ENCODE measurements around the gene DYNLL2. TPM values are rescaled to one million over a fixed set of nuclear protein-coding genes. Genes with fewer than 3 reads are reported as not detected.
"Not testable (repeated sequence)": the region's sequence is repeated elsewhere in the genome, so short reads cannot be mapped to it uniquely, and the experiment has no call there.

DYNLL2 gene
- total RNA-seq, 2 donors from 2014 or later = 50.5 to 51.0 TPM

DNA sequence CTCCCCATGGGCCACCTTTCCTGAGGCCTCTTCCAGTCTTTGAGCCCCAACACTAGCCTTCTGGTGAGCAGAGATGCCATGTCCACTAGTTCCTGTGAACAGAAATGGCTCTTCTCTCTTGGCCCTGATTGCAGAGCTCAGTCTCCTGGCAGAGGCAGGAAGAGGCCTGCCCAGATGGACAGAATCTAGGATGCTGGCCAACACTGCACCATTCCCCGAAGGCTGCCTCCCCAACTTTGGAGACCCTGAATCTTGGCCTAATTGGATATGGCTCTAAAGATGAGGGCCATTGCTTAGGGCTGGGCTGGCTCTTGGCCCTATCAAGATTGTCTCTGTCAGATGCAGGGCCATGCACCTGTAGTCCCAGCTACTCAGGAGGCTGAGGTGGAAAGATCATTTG lies 18.0 kb upstream of the DYNLL2 start:
- intact Hi-C loops (cut with DNase I) = no loop called here
- DNase-seq = no peak
- ATAC-seq = no peak

- DNase-seq (no peak), ATAC-seq (no peak)
- intact Hi-C loops (cut with DNase I) = no loop called here
Observed at GRCh38 chr17:58066401-58066800, 16.8 kb upstream of the DYNLL2 start.

GRCh38 chr17:58072862-58073261 lies 10.4 kb upstream of the DYNLL2 start:
- ATAC-seq = no peak
- intact Hi-C loops (cut with DNase I) = no loop called here
- DNase-seq = no peak

GRCh38 chr17:58073266-58073665 lies 10.0 kb upstream of the DYNLL2 start:
- ATAC-seq; intact Hi-C loops (cut with DNase I); DNase-seq: not testable (repeated sequence)

DNA sequence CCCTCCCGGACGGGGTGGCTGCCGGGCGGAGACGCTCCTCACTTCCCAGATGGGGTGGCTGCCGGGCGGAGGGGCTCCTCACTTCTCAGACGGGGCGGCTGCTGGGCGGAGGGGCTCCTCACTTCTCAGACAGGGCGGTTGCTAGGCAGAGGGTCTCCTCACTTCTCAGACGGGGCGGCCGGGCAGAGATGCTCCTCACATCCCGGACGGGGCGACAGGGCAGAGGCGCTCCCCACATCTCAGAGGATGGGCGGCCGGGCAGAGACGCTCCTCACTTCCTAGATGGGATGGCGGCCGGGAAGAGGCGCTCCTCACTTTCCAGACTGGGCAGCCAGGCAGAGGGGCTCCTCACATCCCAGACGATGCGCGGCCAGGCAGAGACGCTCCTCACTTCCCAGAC lies 8.8 kb upstream of the DYNLL2 start:
- intact Hi-C loops (cut with DNase I); DNase-seq; ATAC-seq: not testable (repeated sequence)

DNA sequence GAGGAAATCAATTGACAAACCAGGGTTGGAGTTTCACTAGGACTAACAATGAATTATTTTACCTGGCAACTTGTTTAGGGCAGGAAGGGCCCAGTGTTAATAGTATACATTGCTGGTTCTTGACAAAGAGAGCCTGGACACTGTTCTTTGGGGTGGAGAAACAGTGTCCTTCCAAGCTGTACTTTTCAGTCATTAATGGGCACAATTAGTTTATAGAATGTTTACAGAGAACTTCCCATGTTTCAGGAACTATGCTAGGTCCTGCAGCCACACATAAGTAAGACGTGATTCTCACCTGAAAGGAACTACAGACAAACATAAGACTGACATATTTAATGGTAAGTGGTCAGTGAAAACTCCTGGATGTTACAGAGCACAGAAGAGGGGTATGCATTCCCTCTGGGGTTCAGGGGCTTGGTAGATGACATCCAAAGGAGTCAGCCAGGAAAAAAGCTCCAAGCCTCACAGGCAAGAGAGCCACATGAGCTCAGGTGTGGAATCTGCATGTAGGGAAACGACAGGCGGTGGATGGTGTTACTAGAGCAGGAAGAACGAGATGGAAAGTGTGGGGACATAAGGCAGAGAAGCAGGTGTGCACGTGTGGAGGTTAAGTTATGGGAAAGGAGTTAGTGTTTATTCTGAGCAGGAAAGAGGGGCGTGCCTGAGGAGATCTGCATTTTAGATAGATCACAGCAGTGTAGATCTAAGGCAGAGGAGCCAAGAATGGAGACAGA lies 3.8 kb upstream of the DYNLL2 start:
- ATAC-seq = no peak
- intact Hi-C loops (cut with DNase I) = no loop called here
- no peak for DNase-seq

DNA sequence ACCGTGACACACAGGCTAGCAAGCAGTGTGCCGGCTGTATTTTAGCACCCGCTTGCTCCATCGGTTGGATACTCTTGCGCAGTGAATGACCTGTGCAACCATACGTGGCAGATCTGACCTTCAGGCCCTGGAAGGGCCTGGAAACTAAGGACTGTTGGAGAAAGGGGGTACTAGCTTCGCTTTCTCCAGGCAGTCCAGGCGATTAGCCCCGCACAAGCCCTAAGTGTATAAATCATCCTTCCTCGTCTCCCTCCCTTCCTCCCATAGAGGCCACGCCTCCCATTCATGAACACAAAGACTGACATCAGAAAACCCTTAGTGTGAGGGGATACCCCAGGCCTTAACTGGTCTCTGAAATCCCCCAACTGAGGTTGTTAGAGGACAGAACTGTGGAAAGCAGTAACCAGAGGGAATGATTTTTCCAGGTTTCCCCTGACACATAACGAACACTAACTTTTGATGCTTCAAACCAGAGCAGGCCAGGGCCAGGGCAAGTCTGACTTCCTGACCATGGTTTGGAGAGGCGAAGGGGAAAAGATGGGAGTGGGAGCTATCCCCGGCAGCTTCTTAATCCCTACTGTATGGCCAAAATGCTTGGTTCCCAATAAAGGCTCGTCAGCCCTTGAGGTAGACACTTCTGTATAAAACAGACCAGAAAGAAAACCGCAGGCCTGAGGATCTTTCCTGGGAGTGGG lies 1.4 kb upstream of the DYNLL2 start:
- DNase-seq (no peak), ATAC-seq (no peak)
- intact Hi-C loops (cut with DNase I) = no loop called here

DNA sequence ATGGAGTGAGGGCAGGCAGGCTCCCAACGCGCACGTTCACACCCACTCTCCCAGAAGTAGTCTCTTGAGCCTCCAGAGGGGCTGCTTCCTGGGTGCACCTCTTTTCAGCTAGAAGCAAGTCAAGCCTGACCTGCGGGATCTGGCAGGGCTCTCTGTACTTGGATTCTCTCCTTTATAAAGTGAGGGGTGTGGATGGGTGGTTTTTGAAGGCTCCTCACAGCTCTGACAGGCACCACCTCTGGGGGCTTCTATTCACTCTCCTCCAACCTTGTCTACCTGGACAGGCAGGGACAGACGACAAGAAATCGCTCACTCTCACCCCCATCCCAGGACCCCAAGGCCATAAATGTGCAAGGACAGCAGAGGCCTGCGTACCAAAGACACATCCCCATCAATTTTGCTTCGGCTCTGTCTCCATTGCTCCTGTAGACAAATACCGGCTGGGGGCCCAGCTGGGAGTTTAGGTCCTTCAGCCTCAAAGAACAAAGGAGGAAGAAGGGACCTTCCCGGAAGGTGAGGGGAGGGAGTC lies 814 bp upstream of the DYNLL2 start:
- no peak for ATAC-seq
- no peak for DNase-seq
- intact Hi-C loops (cut with DNase I) = no loop called here

DNA sequence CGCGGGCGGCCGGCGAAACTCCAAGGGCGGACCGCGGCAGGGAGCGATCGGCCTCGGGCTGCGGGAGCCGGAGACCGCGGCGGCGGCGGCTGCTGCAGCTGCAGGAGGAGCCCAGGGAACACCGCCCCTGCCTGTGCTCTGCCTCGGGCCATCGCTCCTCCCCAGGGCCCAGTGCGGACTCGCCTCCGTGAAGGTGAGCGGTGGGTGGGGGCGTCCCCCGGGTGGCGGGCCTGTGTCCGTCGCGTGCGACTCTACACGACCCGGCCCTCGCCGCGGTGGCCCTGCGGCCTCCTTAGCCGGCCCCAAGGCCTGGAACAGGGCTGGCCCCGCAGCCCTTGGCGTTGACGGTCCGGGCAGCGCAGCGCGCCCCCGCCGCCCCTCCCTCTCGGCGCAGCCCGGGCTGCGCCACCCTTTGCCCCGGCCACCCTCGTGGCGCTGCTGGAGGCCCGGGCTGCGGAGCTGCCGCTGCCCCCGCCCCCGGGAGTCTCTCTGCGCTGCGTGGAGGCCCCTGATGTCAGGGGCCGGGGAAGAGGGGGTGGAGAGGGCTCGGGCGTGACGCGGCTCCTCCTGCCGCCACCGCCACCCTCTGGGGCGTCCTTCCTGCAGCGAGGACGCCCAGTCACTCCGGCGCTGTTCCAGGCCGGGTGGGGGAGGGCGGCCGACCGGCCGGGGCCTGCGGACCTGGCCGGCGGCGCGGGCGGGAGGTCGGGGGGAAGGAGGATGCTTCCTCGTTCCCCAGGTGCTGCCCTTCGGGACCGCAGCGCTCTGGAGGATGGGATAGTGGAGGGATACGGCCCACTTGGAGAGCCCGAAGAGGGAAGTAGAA lies 485 bp downstream of the DYNLL2 start:
- intact Hi-C loops (cut with DNase I) = no loop called here
- DNase-seq = peak; percentile 84

DNA sequence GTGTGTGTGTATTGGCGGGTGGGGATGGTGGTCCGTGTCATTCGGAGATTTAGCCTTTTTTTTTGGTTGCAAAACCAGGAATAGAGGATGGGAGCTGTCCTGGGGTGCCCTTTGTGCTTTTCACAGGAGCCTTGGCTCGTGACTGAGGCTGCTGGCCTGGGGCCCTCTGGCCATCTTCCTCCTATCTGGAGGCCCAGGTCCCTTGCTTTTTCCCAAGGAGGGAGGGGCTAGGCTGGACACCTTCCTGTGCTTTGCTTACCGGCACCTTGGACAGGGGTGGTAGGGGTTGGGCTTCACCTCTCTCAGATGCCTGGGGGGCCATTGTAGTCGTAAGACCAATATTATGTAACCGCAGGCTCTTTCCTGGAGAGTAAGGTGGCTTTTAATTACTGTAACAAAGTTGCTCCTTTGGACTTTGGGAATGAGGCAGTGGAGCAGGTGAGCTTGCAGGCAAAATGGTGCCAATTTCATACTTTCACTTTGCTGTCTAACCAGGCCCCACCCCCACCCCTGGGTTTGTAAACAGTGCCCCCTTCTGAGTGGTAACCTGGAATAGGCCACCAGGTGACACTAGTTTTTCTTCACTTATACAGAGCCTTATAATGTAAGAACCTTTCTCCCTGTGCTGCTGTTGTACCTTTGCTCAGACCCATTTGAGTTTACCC lies 1.2 kb downstream of the DYNLL2 start:
- DNase-seq (peak; percentile 48), ATAC-seq (peak; percentile 4 to 6)
- intact Hi-C loops (cut with DNase I) = no loop called here

More for the DNA sequence above, 485 bp downstream of the DYNLL2 start:
- peak; percentile 83 to 86 for ATAC-seq

DNA sequence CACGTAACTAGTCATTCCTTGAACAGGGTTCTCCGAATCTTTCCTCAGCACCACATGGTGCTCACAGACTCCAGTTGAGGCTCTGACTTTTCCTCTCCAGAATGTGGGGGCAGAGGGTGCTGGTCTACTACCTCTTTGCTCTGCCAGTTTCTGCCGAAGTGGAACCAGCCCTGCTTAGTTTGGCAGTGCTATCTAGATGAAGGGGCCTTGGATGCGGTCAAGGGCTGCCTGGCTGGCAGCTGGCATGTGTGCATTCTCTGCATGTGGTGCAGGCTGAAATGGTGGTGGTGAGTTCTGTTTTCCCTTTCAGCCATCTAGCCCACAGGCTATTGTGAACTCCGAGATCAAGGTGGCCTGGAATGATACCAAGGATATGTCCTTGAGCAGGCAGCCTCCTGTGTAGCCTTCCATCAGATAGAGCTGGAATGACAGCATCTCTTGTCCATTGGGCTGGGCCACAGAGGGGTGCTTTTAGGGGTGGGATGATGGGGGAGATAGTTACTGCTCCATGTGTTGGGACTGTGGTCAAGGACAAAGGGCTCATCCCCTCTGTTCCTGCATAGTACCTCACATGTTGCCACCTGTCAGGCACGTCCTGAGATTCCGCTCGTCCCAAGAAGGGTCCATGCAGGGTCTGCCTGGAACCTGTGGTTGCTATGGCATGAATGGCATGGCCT lies 2.0 kb downstream of the DYNLL2 start:
- ATAC-seq (no peak), DNase-seq (no peak)
- intact Hi-C loops (cut with DNase I) = loop anchor here in 1 of 2 donors (5.0 kb wide), 1 partner anchor 78 kb away; the partner anchor contains the start of gene SRSF1

DNA sequence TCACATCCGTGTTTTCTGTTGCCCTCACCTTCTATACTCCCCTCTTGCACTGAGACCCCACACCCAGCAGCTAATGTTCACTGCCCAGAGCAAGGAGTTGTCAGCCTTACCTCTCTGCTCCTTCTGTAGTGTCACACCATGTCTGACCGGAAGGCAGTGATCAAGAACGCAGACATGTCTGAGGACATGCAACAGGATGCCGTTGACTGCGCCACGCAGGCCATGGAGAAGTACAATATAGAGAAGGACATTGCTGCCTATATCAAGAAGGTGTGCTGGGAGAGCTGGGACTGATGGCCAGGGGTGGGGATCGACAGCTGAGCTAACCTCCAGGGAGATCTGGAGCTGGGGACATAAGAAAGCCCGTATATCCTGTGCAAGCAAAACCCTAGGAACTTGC lies 3.7 kb downstream of the DYNLL2 start:
- intact Hi-C loops (cut with DNase I) = loop anchor here in 1 of 2 donors (5.0 kb wide), 1 partner anchor 80 kb away; the partner anchor contains the start of gene SRSF1
- ATAC-seq (no peak), DNase-seq (no peak)

GRCh38 chr17:58088624-58089023 lies 5.4 kb downstream of the DYNLL2 start:
- ATAC-seq = no peak
- intact Hi-C loops (cut with DNase I) = loop anchor here in 1 of 2 donors (5.0 kb wide), 1 partner anchor 81 kb away; the partner anchor contains the start of gene SRSF1
- no peak for DNase-seq

DNA sequence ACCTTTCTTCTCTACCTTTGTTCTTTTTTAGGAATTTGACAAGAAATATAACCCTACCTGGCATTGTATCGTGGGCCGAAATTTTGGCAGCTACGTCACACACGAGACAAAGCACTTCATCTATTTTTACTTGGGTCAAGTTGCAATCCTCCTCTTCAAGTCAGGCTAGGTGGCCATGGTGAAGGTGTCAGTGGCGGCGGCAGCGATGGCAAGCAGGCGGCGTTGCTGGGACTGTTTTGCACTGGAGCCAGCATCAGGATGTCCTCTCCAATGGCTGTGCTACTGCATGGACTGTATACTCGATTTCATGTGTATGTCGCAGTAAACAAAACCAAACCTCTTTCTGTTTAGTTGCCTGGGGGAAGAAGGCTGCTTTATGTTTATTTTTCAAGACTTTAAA lies 5.9 kb downstream of the DYNLL2 start:
- no peak for ATAC-seq
- DNase-seq = no peak
- intact Hi-C loops (cut with DNase I) = loop anchor here in 1 of 2 donors (5.0 kb wide), 1 partner anchor 82 kb away; the partner anchor contains the start of gene SRSF1

DNA sequence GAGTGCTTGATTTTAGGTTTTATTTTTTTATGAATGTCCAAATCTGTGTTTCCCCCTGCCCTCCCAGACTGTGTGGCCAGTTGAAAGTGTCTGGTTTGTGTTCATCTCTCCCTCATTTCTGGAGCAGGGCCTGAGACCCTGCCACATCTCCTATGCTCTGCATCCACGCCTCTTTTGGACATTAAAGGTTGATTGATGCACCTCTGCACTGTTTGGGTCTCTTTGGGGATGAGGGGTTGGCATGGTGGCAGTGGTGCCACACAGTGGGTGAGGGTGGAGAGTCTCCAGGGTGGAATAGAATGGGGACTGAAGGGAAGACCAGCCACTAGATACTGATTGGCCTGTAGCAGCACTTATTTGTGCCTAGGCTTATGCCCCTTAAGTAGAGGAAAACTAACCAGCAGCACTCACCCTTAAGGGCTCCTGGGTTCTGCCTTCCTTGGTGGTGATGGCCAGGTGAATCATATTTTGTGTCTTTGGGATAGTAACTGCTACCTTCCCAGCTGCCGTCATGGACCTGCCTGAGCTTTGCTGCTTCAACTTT lies 7.9 kb downstream of the DYNLL2 start:
- intact Hi-C loops (cut with DNase I) = no loop called here
- ATAC-seq = no peak
- no peak for DNase-seq

DNA sequence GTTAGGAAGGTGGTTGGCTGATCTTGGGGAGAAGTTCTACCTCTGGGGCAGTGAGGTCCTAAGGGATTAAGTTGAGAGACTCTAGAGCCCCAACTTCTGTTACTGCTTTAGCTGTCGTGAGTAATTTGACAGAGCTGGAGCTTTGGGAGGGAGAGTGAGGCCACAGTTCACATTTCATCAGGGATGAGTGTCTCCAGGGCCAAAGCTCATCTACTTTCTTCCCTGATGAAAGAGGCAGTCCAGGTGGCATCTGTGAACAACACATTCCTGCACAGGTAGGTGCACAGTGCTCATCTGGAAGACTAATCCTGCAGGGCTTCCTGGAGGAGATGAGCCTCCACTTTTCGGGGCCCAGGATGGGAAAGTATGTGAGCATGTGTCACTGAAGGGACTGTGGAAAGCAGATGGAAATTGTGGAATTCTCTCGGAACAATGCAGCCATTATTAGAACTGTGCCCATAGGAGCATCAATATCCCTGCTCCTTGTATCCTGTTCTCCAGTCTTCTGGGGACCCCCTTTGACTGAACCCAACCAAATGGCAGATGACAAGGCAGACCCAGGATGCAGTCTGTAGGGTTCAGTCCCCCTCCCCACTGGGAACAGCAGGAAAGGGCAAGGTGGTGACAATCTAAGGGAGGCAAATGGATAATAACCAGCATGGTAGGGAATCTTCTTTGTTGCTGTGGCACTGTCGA lies 9.0 kb downstream of the DYNLL2 start:
- no peak for DNase-seq
- intact Hi-C loops (cut with DNase I) = no loop called here
- ATAC-seq = no peak

- DNase-seq (no peak), ATAC-seq (no peak)
- intact Hi-C loops (cut with DNase I) = no loop called here
Observed at GRCh38 chr17:58092797-58093385, 9.7 kb downstream of the DYNLL2 start.
